PC-9 (cell line): ENCODE measurements around the gene ORMDL3.

Experiments
- EZH2 ChIP-seq: fragments of 200-600 bp; sonication (generic); IDR thresholded peaks from 2 replicates; pipeline ENCODE4 v1.8.0; 2017; ENCODE audit warnings: antibody characterized with exemption, low read depth
- TF ChIP-seq, protein P1 (sequence below): fragments of 200-600 bp; sonication (generic); conservative IDR thresholded peaks from 2 replicates; pipeline ENCODE4 v1.6.1; 2017; ENCODE audit warnings: mixed run types, antibody characterized with exemption, mild to moderate bottlenecking, moderate library complexity

DNA sequence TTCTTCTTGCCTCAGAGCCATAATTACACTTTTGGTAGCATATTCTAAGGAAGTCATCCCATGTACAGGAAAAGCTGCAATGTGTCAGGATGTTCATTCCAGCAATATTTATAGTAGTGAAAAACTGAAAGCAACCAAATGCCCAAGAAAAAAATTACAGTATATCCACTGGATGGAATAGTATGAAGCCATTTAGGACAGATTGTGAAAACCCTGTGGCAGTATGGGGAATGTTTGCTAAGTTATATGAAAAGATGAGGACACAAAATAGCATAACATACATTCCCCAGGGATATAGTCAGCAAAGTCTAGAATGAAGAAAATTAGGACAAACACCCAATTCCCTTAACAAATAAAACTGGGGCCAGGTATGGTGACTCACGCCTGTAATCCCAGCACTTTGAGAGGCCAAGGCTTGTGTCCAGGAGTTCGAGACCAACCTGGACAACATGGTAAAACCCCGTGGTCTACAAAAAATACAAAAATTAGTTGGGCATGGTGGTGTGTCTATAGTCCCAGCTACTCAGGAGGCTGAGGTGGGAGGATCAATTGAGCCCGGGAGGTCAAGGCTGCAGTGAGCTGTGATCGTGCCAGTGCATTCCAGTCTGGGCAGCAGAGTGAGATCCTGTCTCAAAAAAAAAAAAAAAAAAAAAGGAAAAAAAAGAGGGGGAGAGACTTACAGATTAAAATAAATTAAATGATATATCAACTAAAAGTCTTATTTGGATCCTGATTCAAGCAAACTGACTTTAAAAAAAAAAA is 2.4 kb upstream of the ORMDL3 start:
- TF ChIP-seq, protein P1, sequence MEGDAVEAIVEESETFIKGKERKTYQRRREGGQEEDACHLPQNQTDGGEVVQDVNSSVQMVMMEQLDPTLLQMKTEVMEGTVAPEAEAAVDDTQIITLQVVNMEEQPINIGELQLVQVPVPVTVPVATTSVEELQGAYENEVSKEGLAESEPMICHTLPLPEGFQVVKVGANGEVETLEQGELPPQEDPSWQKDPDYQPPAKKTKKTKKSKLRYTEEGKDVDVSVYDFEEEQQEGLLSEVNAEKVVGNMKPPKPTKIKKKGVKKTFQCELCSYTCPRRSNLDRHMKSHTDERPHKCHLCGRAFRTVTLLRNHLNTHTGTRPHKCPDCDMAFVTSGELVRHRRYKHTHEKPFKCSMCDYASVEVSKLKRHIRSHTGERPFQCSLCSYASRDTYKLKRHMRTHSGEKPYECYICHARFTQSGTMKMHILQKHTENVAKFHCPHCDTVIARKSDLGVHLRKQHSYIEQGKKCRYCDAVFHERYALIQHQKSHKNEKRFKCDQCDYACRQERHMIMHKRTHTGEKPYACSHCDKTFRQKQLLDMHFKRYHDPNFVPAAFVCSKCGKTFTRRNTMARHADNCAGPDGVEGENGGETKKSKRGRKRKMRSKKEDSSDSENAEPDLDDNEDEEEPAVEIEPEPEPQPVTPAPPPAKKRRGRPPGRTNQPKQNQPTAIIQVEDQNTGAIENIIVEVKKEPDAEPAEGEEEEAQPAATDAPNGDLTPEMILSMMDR, result no peak
- TF ChIP-seq EZH2, result no peak
